GM18511 (cell line): ENCODE measurements around the gene CLSTN2.

Experiments
- ATAC-seq: cut with Tn5 transposase; IDR thresholded peaks from one replicate; pipeline ENCODE4 v1.9.1; 2021; ENCODE audit warnings: mild to moderate bottlenecking, moderate library complexity; ENCODE audit not compliant: unreplicated experiment

The CLSTN2 gene

GRCh38 chr3:139994891-139995290 is 59.9 kb downstream of the CLSTN2 start:
- ATAC-seq = no peak

DNA sequence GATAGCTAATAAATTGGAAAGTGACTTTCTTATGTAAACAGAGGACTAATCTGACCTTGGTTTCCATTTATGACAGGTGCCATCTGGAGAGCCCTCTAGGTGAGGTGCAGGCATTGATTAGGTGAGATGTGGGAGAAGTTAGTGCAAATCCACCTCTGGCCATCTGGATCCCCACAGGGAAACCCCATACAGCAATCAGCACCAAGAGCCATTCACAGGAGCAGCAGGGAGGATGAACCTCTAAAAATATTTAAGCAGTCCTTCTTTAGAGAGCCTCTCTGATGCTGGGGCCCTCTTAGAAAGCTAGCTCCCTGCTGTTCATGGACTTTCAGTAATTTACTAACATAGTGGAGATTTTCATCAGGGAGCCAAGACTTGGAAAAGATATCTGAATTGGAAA is 69.3 kb downstream of the CLSTN2 start:
- no peak for ATAC-seq

DNA sequence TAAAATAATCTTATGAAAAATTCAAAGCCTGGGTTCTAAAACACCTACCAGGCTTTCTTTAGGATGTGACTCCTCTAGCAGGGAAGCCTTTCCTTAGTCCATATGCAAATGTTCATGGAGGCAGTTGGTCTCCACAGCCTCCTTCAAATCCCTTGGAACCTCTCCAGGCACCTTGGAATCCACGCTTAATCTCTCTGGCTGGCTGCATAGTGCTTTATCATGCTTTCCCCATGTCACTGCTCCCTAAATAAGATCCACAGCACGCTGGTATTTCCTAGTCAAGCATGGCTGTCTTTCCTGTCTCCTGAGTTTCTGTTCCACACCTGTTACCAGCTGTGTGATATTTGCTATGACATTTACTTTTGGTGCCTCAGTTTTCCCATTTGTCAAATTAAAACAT is 71.3 kb downstream of the CLSTN2 start:
- ATAC-seq = no peak

- no peak for ATAC-seq
These were observed 72.1 kb downstream of the CLSTN2 start for GRCh38 chr3:140007081-140007480.

GRCh38 chr3:140007911-140008869 is 73.2 kb downstream of the CLSTN2 start:
- ATAC-seq = no peak

- ATAC-seq = no peak
These were observed 75.4 kb downstream of the CLSTN2 start for GRCh38 chr3:140010391-140010790.

- no peak for ATAC-seq
These were observed 76.1 kb downstream of the CLSTN2 start for GRCh38 chr3:140011086-140011485.

DNA sequence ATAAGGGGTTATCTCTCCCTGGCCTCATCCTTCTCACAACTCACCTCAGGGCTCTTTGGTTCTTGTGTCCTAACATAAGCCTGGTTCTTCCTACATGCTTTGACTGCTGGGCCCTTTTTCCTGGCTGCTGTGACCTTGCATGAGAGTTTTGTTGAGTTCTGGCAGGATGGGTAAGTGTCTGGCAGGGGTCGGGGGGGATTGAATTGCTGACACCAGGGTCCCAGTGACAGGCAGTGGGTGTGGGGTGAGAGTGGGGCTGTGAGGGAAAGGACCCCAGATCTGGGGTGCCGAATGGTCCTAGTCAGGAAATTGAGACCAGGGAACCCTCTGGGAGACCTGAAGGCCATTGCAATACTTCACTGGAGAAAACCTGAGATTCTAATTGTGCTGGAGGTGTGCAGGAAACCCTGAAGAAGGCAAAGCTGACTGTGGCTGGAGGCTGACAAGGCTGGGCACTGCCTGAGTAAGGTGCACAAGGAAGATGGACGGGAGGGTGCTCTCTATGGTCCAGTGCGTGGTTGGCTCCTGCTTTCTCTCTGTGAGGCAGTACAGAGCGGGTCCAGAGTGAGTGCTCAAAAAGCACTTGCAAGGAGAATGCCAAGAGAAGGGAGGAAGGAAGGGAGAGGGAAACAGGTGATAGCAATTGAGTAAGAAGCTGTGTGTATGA is 76.8 kb downstream of the CLSTN2 start:
- ATAC-seq = no peak

GRCh38 chr3:140013220-140013619 is 78.2 kb downstream of the CLSTN2 start:
- no peak for ATAC-seq

DNA sequence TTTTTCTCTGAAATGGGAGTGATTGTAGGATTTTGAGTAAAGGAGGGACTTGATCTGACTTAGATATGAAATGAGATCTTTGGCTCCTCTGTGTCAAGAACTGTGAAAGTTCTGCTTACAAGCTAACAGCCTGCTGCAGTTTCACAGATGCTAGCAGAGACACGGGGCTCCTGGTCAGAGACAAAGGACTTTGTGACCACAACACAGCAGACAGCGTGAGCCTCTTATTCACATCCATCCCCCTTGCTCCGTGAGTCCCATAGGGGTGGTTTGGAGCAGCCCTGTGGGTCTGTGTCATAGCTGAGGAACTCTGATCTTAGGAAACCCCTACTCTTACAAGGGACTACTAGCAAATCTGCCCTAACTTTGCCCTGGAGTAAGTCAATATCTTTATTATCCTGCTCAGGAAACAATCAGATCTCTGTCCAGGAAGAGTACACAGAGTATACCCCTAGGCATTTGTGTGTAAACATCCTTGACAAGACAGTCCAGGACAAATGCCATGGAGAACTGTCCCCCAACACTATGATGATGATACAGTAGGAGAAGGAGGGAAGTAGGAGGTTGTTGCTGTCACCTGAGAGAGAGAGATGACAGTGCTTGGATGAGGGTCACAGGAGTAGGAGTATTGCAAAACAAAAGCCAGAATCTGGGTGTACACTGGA is 80.0 kb downstream of the CLSTN2 start:
- ATAC-seq = no peak

GRCh38 chr3:140015741-140016140 is 80.8 kb downstream of the CLSTN2 start:
- no peak for ATAC-seq

DNA sequence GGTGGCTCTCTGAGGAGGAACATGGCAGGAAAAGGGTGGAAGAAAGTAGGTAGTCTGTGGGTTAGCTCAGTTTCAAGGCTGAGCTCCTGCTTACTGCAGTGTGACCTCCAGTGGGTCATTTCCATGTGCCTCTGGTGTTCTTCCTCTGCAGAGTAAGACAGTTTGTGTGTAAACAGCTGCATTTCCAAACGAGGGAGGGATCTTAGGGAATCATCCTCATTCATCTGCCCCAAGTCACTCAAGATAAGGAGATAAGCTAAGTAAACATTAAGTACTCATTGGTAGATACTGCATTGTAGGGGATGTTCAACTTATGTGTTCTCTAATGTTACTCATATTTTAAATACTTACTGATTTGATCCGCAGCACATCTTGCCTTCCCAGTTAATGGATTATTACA is 83.6 kb downstream of the CLSTN2 start:
- no peak for ATAC-seq

GRCh38 chr3:140019946-140020345 is 85.0 kb downstream of the CLSTN2 start:
- no peak for ATAC-seq

DNA sequence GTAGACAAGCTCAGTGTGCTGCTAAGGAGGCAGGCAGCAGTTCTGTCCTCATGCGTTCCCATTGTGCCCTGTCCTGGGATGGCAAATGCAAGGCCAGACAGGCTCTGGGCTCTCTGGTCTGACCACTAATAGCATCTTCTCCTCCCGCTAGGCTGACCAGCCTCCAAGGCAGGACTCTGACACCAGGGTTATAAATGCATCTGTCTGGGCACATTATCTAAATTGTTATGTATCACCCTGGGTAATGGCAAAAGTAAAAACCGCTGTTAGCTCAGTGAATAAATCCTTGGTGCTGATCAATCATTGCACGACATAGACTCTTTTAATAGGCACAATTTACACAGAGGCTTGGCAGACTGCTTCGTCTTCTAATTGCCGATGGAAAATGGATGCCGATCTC is 85.6 kb downstream of the CLSTN2 start:
- no peak for ATAC-seq

DNA sequence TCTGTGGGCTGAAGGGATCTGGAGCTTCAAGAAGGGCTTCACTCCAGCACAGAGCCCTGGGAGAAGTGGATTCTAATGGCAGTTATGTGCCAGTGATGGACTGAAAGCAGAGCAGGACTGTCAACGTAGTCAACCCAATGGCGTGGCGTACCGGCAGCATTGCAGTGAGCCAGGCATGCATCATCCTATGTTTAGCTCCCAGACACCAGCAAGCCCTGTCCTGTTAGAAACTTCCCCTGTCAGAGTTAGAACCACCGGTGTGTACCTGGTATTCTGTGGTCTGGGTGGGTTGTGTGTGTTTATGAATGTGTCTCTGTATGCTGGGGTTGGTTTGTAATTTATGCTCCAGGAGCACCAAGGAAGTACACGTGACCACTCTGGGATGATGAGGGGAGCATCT is 86.3 kb downstream of the CLSTN2 start:
- no peak for ATAC-seq

- ATAC-seq = no peak
These were observed 87.2 kb downstream of the CLSTN2 start for GRCh38 chr3:140022066-140022770.

DNA sequence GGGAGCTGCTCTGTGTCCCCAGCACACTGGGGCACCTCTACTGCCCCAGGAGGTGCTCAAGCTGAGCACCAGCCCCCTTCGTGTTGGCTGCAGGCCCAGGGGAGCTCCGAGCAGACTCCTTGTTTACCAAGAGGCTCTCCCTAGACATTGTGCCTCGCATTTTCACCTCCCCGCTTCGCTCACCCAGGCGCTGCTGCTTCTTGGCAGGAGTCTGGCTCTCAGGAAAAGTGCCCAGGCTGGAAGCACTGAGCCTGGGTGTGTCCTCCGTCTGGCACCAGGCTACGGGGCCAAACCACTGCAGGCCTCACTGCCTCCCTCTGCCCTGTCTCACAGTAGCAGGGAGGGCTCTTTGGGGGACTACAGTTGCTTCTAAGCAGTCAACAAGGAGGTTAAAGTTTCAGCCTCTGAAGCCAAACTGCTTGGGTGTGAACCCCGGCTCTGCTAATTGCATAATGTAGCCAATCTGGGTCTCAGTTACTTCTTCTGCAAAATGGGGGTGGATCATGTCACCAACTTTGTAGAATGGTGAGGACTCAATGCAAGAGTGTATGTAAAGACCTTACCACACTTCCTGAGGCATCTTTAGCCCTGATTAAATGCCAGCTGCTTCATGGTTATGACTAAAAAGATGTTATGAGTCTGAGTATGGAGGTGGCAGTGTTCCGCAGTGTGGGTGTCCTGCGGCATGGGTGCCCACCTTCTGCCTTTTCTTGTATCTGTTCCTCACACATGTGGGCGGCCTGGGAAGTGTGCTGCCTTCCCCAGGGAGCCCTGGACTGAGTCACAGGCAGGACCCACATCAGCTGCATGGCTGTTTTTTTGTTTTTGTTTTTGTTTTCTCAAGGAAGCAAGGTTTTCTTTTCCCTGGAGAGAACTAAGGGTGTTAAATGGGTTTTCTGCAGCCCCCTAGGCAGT is 88.9 kb downstream of the CLSTN2 start:
- ATAC-seq = no peak

GRCh38 chr3:140031170-140031569 is 96.2 kb downstream of the CLSTN2 start:
- no peak for ATAC-seq

DNA sequence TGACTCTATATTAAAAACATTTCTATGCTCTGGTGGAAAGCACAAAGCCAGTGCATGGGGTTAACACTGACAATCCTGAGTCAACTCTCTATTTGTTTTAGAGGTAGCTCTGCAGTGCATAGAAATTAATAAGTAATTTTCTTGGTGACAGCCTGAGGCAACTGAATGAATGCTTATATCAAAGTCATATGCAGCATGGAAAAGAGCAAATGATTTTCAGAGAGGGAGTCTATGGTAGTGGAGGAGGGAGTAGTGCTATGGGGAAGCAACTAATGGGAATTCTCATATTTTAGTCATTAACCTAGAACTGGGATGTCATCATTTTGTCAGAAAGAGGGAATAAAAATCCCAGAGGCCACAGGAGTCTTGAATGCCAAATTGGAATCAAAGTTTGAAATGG is 99.1 kb downstream of the CLSTN2 start:
- no peak for ATAC-seq

GRCh38 chr3:140035871-140036270 is 100.9 kb downstream of the CLSTN2 start:
- no peak for ATAC-seq
